Body of pancreas (tissue), 4 donors: Measurements from ENCODE around the gene GALNT15. TPM values are rescaled to one million over a fixed set of nuclear protein-coding genes. Genes with fewer than 3 reads are reported as not detected.

ENCODE experiments used
- ATAC-seq: fragments of 150-250 bp; one replicate; pipeline ENCODE4 v1.9.1; 2016
- DNase-seq, 4 donors: peaks; one replicate each; pipeline ENCODE4 v3.0.0-alpha.2; 2019
- H3K27ac ChIP-seq, 4 donors: fragments of 200-600 bp; sonication (generic); 1 replicate in 3 of 4; 2 replicates in 1 of 4; pipeline versions ENCODE4 v1.5.1 to v1.6.1; 2016 to 2019; ENCODE audit warnings: mild to moderate bottlenecking in 1 of 4, mixed read lengths in 1 of 4, moderate library complexity in 1 of 4
- H3K27me3 ChIP-seq, 2 donors: fragments of 200-600 bp; sonication (generic); one replicate each; pipeline ENCODE4 v1.6.0; 2016; ENCODE audit warnings: mild to moderate bottlenecking in 1 of 2
- H3K36me3 ChIP-seq, 2 donors: fragments of 200-600 bp; sonication (generic); replicated peaks in 1 of 2; 2 replicates each; pipeline ENCODE4 v1.5.1; 2016; ENCODE audit warnings: low read depth in 2 of 2; ENCODE audit not compliant: insufficient read depth in 1 of 2
- H3K4me1 ChIP-seq: fragments of 200-600 bp; sonication (generic); one replicate; pipeline ENCODE4 v1.6.0; 2016
- H3K4me3 ChIP-seq, 2 donors: fragments of 200-600 bp; sonication (generic); 1 replicate in 1 of 2; 2 replicates in 1 of 2; pipeline ENCODE4 v1.5.1; 2016 to 2019
- H3K9me3 ChIP-seq, 3 donors: fragments of 200-600 bp; sonication (generic); 1 replicate in 2 of 3; 2 replicates in 1 of 3; pipeline ENCODE4 v1.5.1; 2016
- POLR2A ChIP-seq, 3 donors: fragments of 450-650 bp; IDR thresholded peaks; one replicate each; pipeline ENCODE4 v1.6.1; 2016; ENCODE audit warnings: antibody characterized with exemption in 3 of 3, mild to moderate bottlenecking in 2 of 3
- WGBS, 2 donors: methylation state at CpG; one replicate each; pipeline ENCODE4 v1.1.5; 2017; 5-methylcytosine and 5-hydroxymethylcytosine counted together
- intact Hi-C: fragments of 100-400 bp; cut with DNase I; formaldehyde crosslinking; loops from one replicate; pipeline ENCODE4 v1.15.1; 2023
- total RNA-seq, 2 donors: library from RNA; depleted of rRNA; stranded (reverse); fragments of >200 nt; gene quantifications; one replicate each; pipeline ENCODE4 v1.1.0, GENCODE V29; 2016
- TF ChIP-seq, protein P1 (sequence below), 7 experiments: fragments of 450-650 bp in 4 of 7; fragments of 200-600 bp in 3 of 7; sonication (generic) in 3 of 7; IDR thresholded peaks; one replicate each; pipeline ENCODE4 v1.5.1; 2016 to 2019; ENCODE audit warnings: antibody characterized with exemption in 7 of 7

GALNT15 gene
- total RNA-seq, 2 donors from 2014 or later = 21.8 to 26.0 TPM

DNA sequence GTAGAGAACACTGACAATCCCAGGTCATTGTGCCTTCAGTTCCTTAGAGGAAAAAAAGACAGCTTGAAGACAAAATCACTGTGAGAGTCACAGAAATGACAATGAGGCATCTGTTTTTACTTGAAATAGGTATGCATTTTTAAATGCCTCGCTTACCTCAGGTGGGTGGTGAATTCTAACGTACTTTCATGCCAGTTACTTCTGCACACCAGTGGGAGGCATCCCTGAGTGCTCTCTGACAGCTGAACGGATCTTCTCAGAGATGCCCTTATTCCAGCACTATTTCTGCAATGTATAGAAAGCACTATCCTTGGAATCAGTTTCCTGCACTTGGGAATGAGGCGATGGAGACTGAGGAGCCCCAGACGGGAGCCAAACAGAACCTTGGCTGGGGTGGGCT lies 74.1 kb downstream of the GALNT15 start:
- H3K9me3 ChIP-seq = no peaks in the 10 kb centered on the region
- no peak for TF ChIP-seq POLR2A (IDR thresholded peaks at IDR 0.05)
- TF ChIP-seq, protein P1, sequence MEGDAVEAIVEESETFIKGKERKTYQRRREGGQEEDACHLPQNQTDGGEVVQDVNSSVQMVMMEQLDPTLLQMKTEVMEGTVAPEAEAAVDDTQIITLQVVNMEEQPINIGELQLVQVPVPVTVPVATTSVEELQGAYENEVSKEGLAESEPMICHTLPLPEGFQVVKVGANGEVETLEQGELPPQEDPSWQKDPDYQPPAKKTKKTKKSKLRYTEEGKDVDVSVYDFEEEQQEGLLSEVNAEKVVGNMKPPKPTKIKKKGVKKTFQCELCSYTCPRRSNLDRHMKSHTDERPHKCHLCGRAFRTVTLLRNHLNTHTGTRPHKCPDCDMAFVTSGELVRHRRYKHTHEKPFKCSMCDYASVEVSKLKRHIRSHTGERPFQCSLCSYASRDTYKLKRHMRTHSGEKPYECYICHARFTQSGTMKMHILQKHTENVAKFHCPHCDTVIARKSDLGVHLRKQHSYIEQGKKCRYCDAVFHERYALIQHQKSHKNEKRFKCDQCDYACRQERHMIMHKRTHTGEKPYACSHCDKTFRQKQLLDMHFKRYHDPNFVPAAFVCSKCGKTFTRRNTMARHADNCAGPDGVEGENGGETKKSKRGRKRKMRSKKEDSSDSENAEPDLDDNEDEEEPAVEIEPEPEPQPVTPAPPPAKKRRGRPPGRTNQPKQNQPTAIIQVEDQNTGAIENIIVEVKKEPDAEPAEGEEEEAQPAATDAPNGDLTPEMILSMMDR (IDR thresholded peaks at IDR 0.05) = no peak
- ATAC-seq (no peak), DNase-seq (no peak)
- H3K27me3 ChIP-seq = no peaks in the 10 kb centered on the region
- intact Hi-C loops = loop anchor here (5.0 to 10.0 kb wide), 2 partner anchors 196 to 434 kb away; no protein-coding TSS in a partner anchor
- H3K36me3 ChIP-seq = no peaks in the 10 kb centered on the region
- 76 to 85% methylated on average over 5 of the region's 5 CpGs for WGBS, 2 donors
- H3K4me1 ChIP-seq = peaks cover 46% of the 10 kb centered on the region
- H3K4me3 ChIP-seq = no peak overlapping the region
- peak overlapping the region in 1 of 4 donors; percentile 1 for H3K27ac ChIP-seq

DNA sequence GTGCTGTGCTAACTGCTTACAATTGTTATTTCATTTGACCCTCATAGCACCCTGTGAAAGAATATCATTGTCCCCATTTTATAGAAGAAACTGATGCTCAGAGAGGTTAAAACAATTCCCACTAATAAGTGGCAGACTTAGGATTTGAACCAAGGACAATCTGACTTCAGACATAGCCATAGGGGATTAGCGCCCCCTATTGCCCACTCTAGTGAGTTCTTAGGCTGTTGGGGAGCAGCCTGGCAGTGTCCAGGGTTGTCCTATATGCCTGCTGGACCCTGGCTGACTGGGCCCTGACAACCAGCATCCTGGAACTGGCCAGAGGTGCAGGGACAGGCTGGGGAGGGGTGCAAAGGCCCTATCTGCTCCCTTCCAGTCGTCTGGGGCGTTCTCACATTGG lies 74.9 kb downstream of the GALNT15 start:
- Histone ChIP-seq H3K27me3 (no peaks in the 10 kb centered on the region), H3K27ac (peak overlapping the region in 1 of 4 donors; percentile 21), H3K4me3 (no peak overlapping the region), H3K36me3 (no peaks in the 10 kb centered on the region), H3K9me3 (no peaks in the 10 kb centered on the region), H3K4me1 (peaks cover 44% of the 10 kb centered on the region)
- DNase-seq (no peak), ATAC-seq (no peak)
- intact Hi-C loops = loop anchor here (5.0 to 10.0 kb wide), 2 partner anchors 197 to 435 kb away; no protein-coding TSS in a partner anchor
- TF ChIP-seq, protein P1 (IDR thresholded peaks at IDR 0.05) = no peak
- no peak for TF ChIP-seq POLR2A (IDR thresholded peaks at IDR 0.05)
- 17 to 27% methylated on average over 1 to 3 of the region's 3 CpGs for WGBS, 2 donors

DNA sequence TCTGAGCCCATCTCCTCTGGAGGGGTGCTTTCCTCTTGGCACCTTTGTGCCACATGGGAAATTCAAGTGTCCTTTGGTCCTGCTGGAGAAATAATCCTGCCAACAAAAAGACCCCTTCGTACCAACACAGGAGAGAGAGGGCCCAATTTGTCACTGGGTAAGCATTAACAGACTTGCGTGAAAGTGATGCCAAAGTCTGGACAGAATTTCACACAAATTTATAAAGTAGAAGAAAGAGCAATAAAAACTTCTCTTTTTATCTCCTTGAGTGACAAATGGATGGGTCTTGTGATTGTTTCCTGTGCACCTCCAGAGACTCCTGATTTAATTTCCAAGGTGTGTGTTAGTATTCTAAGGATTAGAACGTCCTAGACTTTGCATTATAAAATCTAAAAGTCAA lies 75.4 kb downstream of the GALNT15 start:
- Histone ChIP-seq H3K27me3 (no peaks in the 10 kb centered on the region), H3K4me1 (peaks cover 39% of the 10 kb centered on the region), H3K9me3 (no peaks in the 10 kb centered on the region), H3K36me3 (no peaks in the 10 kb centered on the region), H3K27ac (peak overlapping the region in 1 of 4 donors; percentile 21), H3K4me3 (no peak overlapping the region)
- ATAC-seq (no peak), DNase-seq (no peak)
- TF ChIP-seq POLR2A (IDR thresholded peaks at IDR 0.05) = no peak
- TF ChIP-seq, protein P1 (IDR thresholded peaks at IDR 0.05) = no peak
- intact Hi-C loops = loop anchor here (5.0 to 10.0 kb wide), 2 partner anchors 198 to 435 kb away; no protein-coding TSS in a partner anchor
- 46 to 59% methylated on average over 3 of the region's 3 CpGs for WGBS, 2 donors

DNA sequence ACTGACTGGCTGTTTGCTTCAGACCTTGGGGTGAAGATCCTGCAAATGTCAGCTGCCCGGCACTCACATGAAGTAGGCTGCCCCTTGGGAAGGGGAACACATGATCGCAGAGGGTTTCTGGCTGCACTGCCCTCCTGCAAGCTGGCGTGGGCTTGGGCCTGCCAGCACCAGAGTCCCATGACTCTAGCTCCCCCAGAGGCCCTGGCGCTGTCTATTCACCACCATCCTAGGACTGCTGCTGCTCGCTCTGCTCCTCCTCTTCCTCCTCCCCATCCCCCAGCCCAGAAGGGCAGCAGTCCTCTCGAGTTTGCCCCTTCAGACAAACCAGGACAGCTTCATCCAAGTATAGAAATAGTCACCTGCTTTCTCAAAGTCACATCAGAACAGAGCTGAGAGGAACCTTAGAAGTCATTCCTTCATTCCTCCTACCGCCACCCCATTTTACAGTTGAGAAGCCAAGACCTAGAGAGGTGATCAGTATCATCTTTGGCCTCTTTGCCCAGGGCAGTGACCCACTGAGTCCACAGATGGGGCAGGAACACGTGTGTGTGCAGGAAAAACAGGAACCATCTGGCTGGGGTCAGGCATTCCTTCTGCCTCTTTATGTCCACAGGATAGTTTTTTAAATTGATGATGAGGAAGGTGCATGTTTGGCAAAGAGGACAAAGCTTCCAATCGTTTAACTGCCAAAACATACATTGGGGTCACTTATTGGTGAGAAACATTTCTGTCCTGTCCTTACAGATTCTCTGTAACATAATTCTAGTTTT lies 77.0 kb downstream of the GALNT15 start:
- Histone ChIP-seq H3K27me3 (no peaks in the 10 kb centered on the region), H3K36me3 (no peaks in the 10 kb centered on the region), H3K27ac (peak overlapping the region in 2 of 4 donors; percentile 33 to 56), H3K4me3 (no peak overlapping the region), H3K4me1 (peaks cover 39% of the 10 kb centered on the region), H3K9me3 (no peaks in the 10 kb centered on the region)
- no peak for ATAC-seq
- no peak for DNase-seq
- WGBS, 2 donors = 71 to 72% methylated on average over 7 to 9 of the region's 9 CpGs
- TF ChIP-seq, protein P1 (IDR thresholded peaks at IDR 0.05) = no peak
- no peak for TF ChIP-seq POLR2A (IDR thresholded peaks at IDR 0.05)
- intact Hi-C loops = no loop called here
